Measurements from ENCODE around the gene SERINC1.

- TF ChIP-seq CTCF (IDR thresholded peaks at IDR 0.05; ENCODE audit: low read depth, low read length) (no peak), MYC (IDR thresholded peaks at IDR 0.05; ENCODE audit: low read depth, low read length) (no peak)
- TF ChIP-seq, protein P1, sequence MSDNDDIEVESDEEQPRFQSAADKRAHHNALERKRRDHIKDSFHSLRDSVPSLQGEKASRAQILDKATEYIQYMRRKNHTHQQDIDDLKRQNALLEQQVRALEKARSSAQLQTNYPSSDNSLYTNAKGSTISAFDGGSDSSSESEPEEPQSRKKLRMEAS (IDR thresholded peaks at IDR 0.05; ENCODE audit: low read depth, low read length): no peak
These were observed 11.1 kb upstream of the SERINC1 start for GRCh38 chr6:122482750-122483080.

Data from NB4 (cell line).